ENCODE measurements around the gene RNU6-1.

The RNU6-1 gene

GRCh38 chr15:67803996-67804843 is 35.6 kb downstream of the RNU6-1 start:
- Histone ChIP-seq H3K4me3 (ENCODE audit: low read depth in 1 of 2, low read length in 2 of 2) (no peak overlapping the region), H3K36me3 (ENCODE audit: control insufficient read depth in 1 of 2, insufficient read depth in 2 of 2, low read length in 2 of 2) (peaks cover 2 to 11% of the 10 kb centered on the region in 2 donors), H3K9ac (ENCODE audit: low read depth in 1 of 2, low read length in 2 of 2) (no peak overlapping the region), H3K27ac (ENCODE audit: low read depth, low read length) (no peak overlapping the region), H3K4me1 (ENCODE audit: control insufficient read depth in 1 of 2, insufficient read depth in 2 of 2, low read length in 2 of 2) (no peaks in the 10 kb centered on the region), H3K27me3 (ENCODE audit: control insufficient read depth in 1 of 2, insufficient read depth in 2 of 2, low read length in 2 of 2) (no peaks in the 10 kb centered on the region), H3K9me3 (ENCODE audit: control insufficient read depth in 1 of 2, low read length in 2 of 2) (no peaks in the 10 kb centered on the region)

GRCh38 chr15:67803299-67803698 is 36.5 kb downstream of the RNU6-1 start:
- Histone ChIP-seq H3K4me1 (ENCODE audit: control insufficient read depth in 1 of 2, insufficient read depth in 2 of 2, low read length in 2 of 2) (no peaks in the 10 kb centered on the region), H3K36me3 (ENCODE audit: control insufficient read depth in 1 of 2, insufficient read depth in 2 of 2, low read length in 2 of 2) (peaks cover 2 to 9% of the 10 kb centered on the region in 2 donors), H3K9ac (ENCODE audit: low read depth in 1 of 2, low read length in 2 of 2) (no peak overlapping the region), H3K27me3 (ENCODE audit: control insufficient read depth in 1 of 2, insufficient read depth in 2 of 2, low read length in 2 of 2) (no peaks in the 10 kb centered on the region), H3K27ac (ENCODE audit: low read depth, low read length) (no peak overlapping the region), H3K4me3 (ENCODE audit: low read depth in 1 of 2, low read length in 2 of 2) (no peak overlapping the region), H3K9me3 (ENCODE audit: control insufficient read depth in 1 of 2, low read length in 2 of 2) (no peaks in the 10 kb centered on the region)

- Histone ChIP-seq H3K4me3 (ENCODE audit: low read depth in 1 of 2, low read length in 2 of 2) (no peak overlapping the region), H3K9ac (ENCODE audit: low read depth in 1 of 2, low read length in 2 of 2) (no peak overlapping the region), H3K36me3 (ENCODE audit: control insufficient read depth in 1 of 2, insufficient read depth in 2 of 2, low read length in 2 of 2) (peaks cover 0 to 9% of the 10 kb centered on the region in 2 donors), H3K9me3 (ENCODE audit: control insufficient read depth in 1 of 2, low read length in 2 of 2) (no peaks in the 10 kb centered on the region), H3K27me3 (ENCODE audit: control insufficient read depth in 1 of 2, insufficient read depth in 2 of 2, low read length in 2 of 2) (no peaks in the 10 kb centered on the region), H3K27ac (ENCODE audit: low read depth, low read length) (no peak overlapping the region), H3K4me1 (ENCODE audit: control insufficient read depth in 1 of 2, insufficient read depth in 2 of 2, low read length in 2 of 2) (no peaks in the 10 kb centered on the region)
These were observed 37.6 kb downstream of the RNU6-1 start for GRCh38 chr15:67801926-67802914.

GRCh38 chr15:67801142-67801541 is 38.7 kb downstream of the RNU6-1 start:
- Histone ChIP-seq H3K27me3 (ENCODE audit: control insufficient read depth in 1 of 2, insufficient read depth in 2 of 2, low read length in 2 of 2) (no peaks in the 10 kb centered on the region), H3K9ac (ENCODE audit: low read depth in 1 of 2, low read length in 2 of 2) (no peak overlapping the region), H3K9me3 (ENCODE audit: control insufficient read depth in 1 of 2, low read length in 2 of 2) (no peaks in the 10 kb centered on the region), H3K4me1 (ENCODE audit: control insufficient read depth in 1 of 2, insufficient read depth in 2 of 2, low read length in 2 of 2) (no peaks in the 10 kb centered on the region), H3K36me3 (ENCODE audit: control insufficient read depth in 1 of 2, insufficient read depth in 2 of 2, low read length in 2 of 2) (peaks cover 0 to 9% of the 10 kb centered on the region in 2 donors), H3K4me3 (ENCODE audit: low read depth in 1 of 2, low read length in 2 of 2) (no peak overlapping the region), H3K27ac (ENCODE audit: low read depth, low read length) (no peak overlapping the region)

- no peaks in the 10 kb centered on the region for H3K4me1 ChIP-seq (ENCODE audit: control insufficient read depth in 1 of 2, insufficient read depth in 2 of 2, low read length in 2 of 2)
- H3K27me3 ChIP-seq (ENCODE audit: control insufficient read depth in 1 of 2, insufficient read depth in 2 of 2, low read length in 2 of 2), result no peaks in the 10 kb centered on the region
- H3K36me3 ChIP-seq (ENCODE audit: control insufficient read depth in 1 of 2, insufficient read depth in 2 of 2, low read length in 2 of 2), result peaks cover 3 to 9% of the 10 kb centered on the region in 2 donors
- H3K27ac ChIP-seq (ENCODE audit: low read depth, low read length), result no peak overlapping the region
- H3K4me3 ChIP-seq (ENCODE audit: low read depth in 1 of 2, low read length in 2 of 2), result no peak overlapping the region
- no peak overlapping the region for H3K9ac ChIP-seq (ENCODE audit: low read depth in 1 of 2, low read length in 2 of 2)
- H3K9me3 ChIP-seq (ENCODE audit: control insufficient read depth in 1 of 2, low read length in 2 of 2), result peaks cover under 1 to 8% of the 10 kb centered on the region in 2 donors
These were observed 40.0 kb downstream of the RNU6-1 start for GRCh38 chr15:67799801-67800205.

GRCh38 chr15:67796196-67797127 is 43.4 kb downstream of the RNU6-1 start:
- H3K27ac ChIP-seq (ENCODE audit: low read depth, low read length), result no peak overlapping the region
- peaks cover 3 to 9% of the 10 kb centered on the region in 2 donors for H3K9me3 ChIP-seq (ENCODE audit: control insufficient read depth in 1 of 2, low read length in 2 of 2)
- no peaks in the 10 kb centered on the region for H3K27me3 ChIP-seq (ENCODE audit: control insufficient read depth in 1 of 2, insufficient read depth in 2 of 2, low read length in 2 of 2)
- no peaks in the 10 kb centered on the region for H3K4me1 ChIP-seq (ENCODE audit: control insufficient read depth in 1 of 2, insufficient read depth in 2 of 2, low read length in 2 of 2)
- H3K36me3 ChIP-seq (ENCODE audit: control insufficient read depth in 1 of 2, insufficient read depth in 2 of 2, low read length in 2 of 2), result peaks cover 3 to 6% of the 10 kb centered on the region in 2 donors
- H3K9ac ChIP-seq (ENCODE audit: low read depth in 1 of 2, low read length in 2 of 2), result no peak overlapping the region
- no peak overlapping the region for H3K4me3 ChIP-seq (ENCODE audit: low read depth in 1 of 2, low read length in 2 of 2)

- H3K27ac ChIP-seq (ENCODE audit: low read depth, low read length), result no peak overlapping the region
- no peak overlapping the region for H3K4me3 ChIP-seq (ENCODE audit: low read depth in 1 of 2, low read length in 2 of 2)
These were observed 44.8 kb downstream of the RNU6-1 start for GRCh38 chr15:67794832-67795574.

GRCh38 chr15:67792250-67792942 is 47.4 kb downstream of the RNU6-1 start:
- Histone ChIP-seq H3K27me3 (ENCODE audit: control insufficient read depth in 1 of 2, insufficient read depth in 2 of 2, low read length in 2 of 2) (no peaks in the 10 kb centered on the region), H3K9me3 (ENCODE audit: control insufficient read depth in 1 of 2, low read length in 2 of 2) (peaks cover 3 to 9% of the 10 kb centered on the region in 2 donors), H3K4me3 (ENCODE audit: low read depth in 1 of 2, low read length in 2 of 2) (no peak overlapping the region), H3K9ac (ENCODE audit: low read depth in 1 of 2, low read length in 2 of 2) (no peak overlapping the region), H3K4me1 (ENCODE audit: control insufficient read depth in 1 of 2, insufficient read depth in 2 of 2, low read length in 2 of 2) (no peaks in the 10 kb centered on the region), H3K27ac (ENCODE audit: low read depth, low read length) (no peak overlapping the region), H3K36me3 (ENCODE audit: control insufficient read depth in 1 of 2, insufficient read depth in 2 of 2, low read length in 2 of 2) (peaks cover 2 to 3% of the 10 kb centered on the region in 2 donors)

More at GRCh38 chr15:67794832-67795574, 44.8 kb downstream of the RNU6-1 start:
- H3K36me3 ChIP-seq (ENCODE audit: control insufficient read depth in 1 of 2, insufficient read depth in 2 of 2, low read length in 2 of 2), result peaks cover 2 to 3% of the 10 kb centered on the region in 2 donors
- no peaks in the 10 kb centered on the region for H3K27me3 ChIP-seq (ENCODE audit: control insufficient read depth in 1 of 2, insufficient read depth in 2 of 2, low read length in 2 of 2)
- H3K9ac ChIP-seq (ENCODE audit: low read depth in 1 of 2, low read length in 2 of 2), result no peak overlapping the region
- H3K9me3 ChIP-seq (ENCODE audit: control insufficient read depth in 1 of 2, low read length in 2 of 2), result peaks cover 3 to 9% of the 10 kb centered on the region in 2 donors
- no peaks in the 10 kb centered on the region for H3K4me1 ChIP-seq (ENCODE audit: control insufficient read depth in 1 of 2, insufficient read depth in 2 of 2, low read length in 2 of 2)

Data from duodenal mucosa (tissue), 2 donors.